HCT116 (cell line): Measurements from ENCODE around the gene SVEP1. TPM values are rescaled to one million over a fixed set of nuclear protein-coding genes. Genes with fewer than 3 reads are reported as not detected.

Experiments
- ATAC-seq: fragments of 200-7000 bp; cut with Tn5 transposase; 2 replicates; pipeline ENCODE4 v1.9.1; 2020; ENCODE audit warnings: mild to moderate bottlenecking, moderate library complexity
- BruUV-seq: library from RNA; stranded (reverse); fragments of 400-500 nt; replicated peaks from 2 replicates; lab custom pipeline; 2021; lab: Mats Ljungman, UMichigan
- CTCF ChIA-PET: fragments of 300-600 bp; sonication (Branson Sonifier 250); formaldehyde crosslinking; loops from one replicate; lab custom pipeline; 2021; ENCODE audit warnings: antibody characterized with exemption; lab: Charles Lee
- POLR2A ChIA-PET: fragments of 300-600, 350-600 bp; sonication (Branson Sonifier 250); formaldehyde crosslinking; loops from one replicate; lab custom pipeline; 2021; ENCODE audit warnings: antibody characterized with exemption; lab: Charles Lee
- RAD21 ChIA-PET, 2 experiments: fragments of 300-600 bp; sonication (Branson Sonifier 250); formaldehyde crosslinking; loops; one replicate each; lab custom pipeline; 2023; ENCODE audit warnings: low total read pairs in 2 of 2; ENCODE audit not compliant: uncharacterized antibody in 2 of 2, unreplicated experiment in 2 of 2, low non-redundant PET in 1 of 2; lab: Charles Lee
- DNase-seq: peaks from one replicate; pipeline ENCODE4 v3.0.0-alpha.2; 2010; ENCODE audit warnings: low read depth, low spot score
- H2AFZ ChIP-seq: fragments of 200-600 bp; shearing (Covaris generic), sonication (generic); 2 replicates; pipeline ENCODE4 v1.6.1; 2017; ENCODE audit warnings: low read depth, mixed run types, mixed read lengths, antibody characterized with exemption, low read length; ENCODE audit not compliant: poor library complexity, severe bottlenecking
- H3K27ac ChIP-seq: 2 replicates; pipeline ENCODE4 v1.5.1; 2012; ENCODE audit warnings: low read depth, low read length
- H3K27me3 ChIP-seq: fragments of 200-600 bp; sonication (generic); 2 replicates; pipeline ENCODE4 v1.6.1; 2016; ENCODE audit warnings: mixed run types, low read length, mixed read lengths; ENCODE audit not compliant: insufficient read depth
- H3K36me3 ChIP-seq, 2 experiments: fragments of 200-500 bp in 1 of 2; fragments of 200-600 bp in 1 of 2; sonication (Bioruptor generic) in 1 of 2; sonication (generic) in 1 of 2; 2 replicates each; pipeline versions ENCODE4 v1.5.1 to v1.6.1; 2014 to 2016; ENCODE audit warnings: low read length in 2 of 2, inconsistent platforms in 1 of 2, mixed read lengths in 1 of 2, mixed run types in 1 of 2; ENCODE audit not compliant: insufficient read depth in 2 of 2, control insufficient read depth in 1 of 2
- H3K4me1 ChIP-seq, 2 experiments: fragments of 200-600 bp in 1 of 2; sonication (generic) in 1 of 2; 2 replicates each; pipeline versions ENCODE4 v1.5.1 to v1.6.1; 2012 to 2017; ENCODE audit warnings: low read length in 2 of 2, inconsistent platforms in 1 of 2, mild to moderate bottlenecking in 1 of 2, mixed read lengths in 1 of 2, mixed run types in 1 of 2, moderate library complexity in 1 of 2; ENCODE audit not compliant: insufficient read depth in 2 of 2, control insufficient read depth in 1 of 2
- H3K4me2 ChIP-seq: fragments of 200-600 bp; sonication (generic); 2 replicates; pipeline ENCODE4 v1.6.1; 2017; ENCODE audit warnings: mixed run types, low read length, mixed read lengths
- H3K4me3 ChIP-seq, 2 experiments: fragments of 200-600 bp in 1 of 2; sonication (generic) in 1 of 2; replicated peaks in 1 of 2; 2 replicates each; pipeline ENCODE4 v1.5.1; 2011 to 2016; ENCODE audit warnings: low read length in 2 of 2, control low read depth in 1 of 2, low read depth in 1 of 2, mild to moderate bottlenecking in 1 of 2, mixed read lengths in 1 of 2, mixed run types in 1 of 2
- H3K79me2 ChIP-seq: fragments of 200-600 bp; sonication (generic); 2 replicates; pipeline ENCODE4 v1.6.1; 2017; ENCODE audit warnings: mild to moderate bottlenecking, mixed run types, low read length, moderate library complexity, mixed read lengths; ENCODE audit not compliant: insufficient read depth
- H3K9ac ChIP-seq: fragments of 200-600 bp; sonication (generic); 2 replicates; pipeline ENCODE4 v1.6.1; 2016; ENCODE audit warnings: low read length, mixed read lengths
- H3K9me2 ChIP-seq: fragments of 200-600 bp; sonication (generic), shearing (Covaris generic); 2 replicates; pipeline ENCODE4 v1.6.1; 2017; ENCODE audit warnings: mixed run types, mild to moderate bottlenecking, moderate library complexity; ENCODE audit not compliant: insufficient read depth
- H3K9me3 ChIP-seq, 2 experiments: fragments of 200-500 bp in 1 of 2; fragments of 200-600 bp in 1 of 2; sonication (Bioruptor generic) in 1 of 2; sonication (generic) in 1 of 2; 2 replicates each; pipeline ENCODE4 v1.6.1; 2014 to 2017; ENCODE audit warnings: low read length in 2 of 2, mixed read lengths in 2 of 2, inconsistent platforms in 1 of 2, low read depth in 1 of 2, mild to moderate bottlenecking in 1 of 2, mixed run types in 1 of 2, moderate library complexity in 1 of 2; ENCODE audit not compliant: control insufficient read depth in 1 of 2, insufficient read depth in 1 of 2
- H4K20me1 ChIP-seq: fragments of 200-600 bp; sonication (generic), shearing (Covaris generic); 2 replicates; pipeline ENCODE4 v1.6.1; 2017; ENCODE audit warnings: mixed run types, mild to moderate bottlenecking, moderate library complexity; ENCODE audit not compliant: insufficient read depth
- CBX3 ChIP-seq: IDR thresholded peaks from 2 replicates; pipeline ENCODE4 v1.6.1; 2012; ENCODE audit warnings: low read depth
- ELF1 ChIP-seq: IDR thresholded peaks from 2 replicates; pipeline ENCODE4 v1.6.1; 2012; ENCODE audit warnings: low read depth, borderline replicate concordance
- EZH2 ChIP-seq: fragments of 200-600 bp; sonication (generic); IDR thresholded peaks from 2 replicates; pipeline ENCODE4 v1.6.1; 2017; ENCODE audit warnings: antibody characterized with exemption, mixed run types
- FOSL1 ChIP-seq: IDR thresholded peaks from 2 replicates; pipeline ENCODE4 v1.6.1; 2012; ENCODE audit warnings: low read depth
- JUND ChIP-seq: IDR thresholded peaks from 2 replicates; pipeline ENCODE4 v1.6.1; 2012
- POLR2A ChIP-seq: IDR thresholded peaks from 2 replicates; pipeline ENCODE4 v1.7.0; 2011; ENCODE audit warnings: borderline replicate concordance; ENCODE audit not compliant: insufficient read depth, insufficient read length; ENCODE audit errors: extremely low read depth
- POLR2AphosphoS5 ChIP-seq: IDR thresholded peaks from 2 replicates; pipeline ENCODE4 v1.6.1; 2011; ENCODE audit warnings: mild to moderate bottlenecking, low read depth, low read length, moderate library complexity
- TCF7L2 ChIP-seq: IDR thresholded peaks from 2 replicates; pipeline ENCODE4 v1.7.0; 2011; ENCODE audit warnings: borderline replicate concordance, inconsistent platforms; ENCODE audit not compliant: insufficient read depth, insufficient read length; ENCODE audit errors: extremely low read depth
- ZNF274 ChIP-seq: fragments of 200-500 bp; sonication (Bioruptor generic); IDR thresholded peaks from 2 replicates; pipeline ENCODE4 v1.6.1; 2014; ENCODE audit warnings: mild to moderate bottlenecking, low read depth, low read length, inconsistent platforms
- intact Hi-C: fragments of 100-400 bp; cut with micrococcal nuclease; formaldehyde crosslinking; loops from 2 replicates; pipeline ENCODE4 v1.10.0; 2022
- total RNA-seq: library from RNA; stranded (reverse); gene quantifications from one replicate; pipeline ENCODE4 v1.2.1, GENCODE V29; 2021; ENCODE audit not compliant: unreplicated experiment

Gene SVEP1
- total RNA-seq, 1 experiment from 2014 or later: 0.15 TPM

DNA sequence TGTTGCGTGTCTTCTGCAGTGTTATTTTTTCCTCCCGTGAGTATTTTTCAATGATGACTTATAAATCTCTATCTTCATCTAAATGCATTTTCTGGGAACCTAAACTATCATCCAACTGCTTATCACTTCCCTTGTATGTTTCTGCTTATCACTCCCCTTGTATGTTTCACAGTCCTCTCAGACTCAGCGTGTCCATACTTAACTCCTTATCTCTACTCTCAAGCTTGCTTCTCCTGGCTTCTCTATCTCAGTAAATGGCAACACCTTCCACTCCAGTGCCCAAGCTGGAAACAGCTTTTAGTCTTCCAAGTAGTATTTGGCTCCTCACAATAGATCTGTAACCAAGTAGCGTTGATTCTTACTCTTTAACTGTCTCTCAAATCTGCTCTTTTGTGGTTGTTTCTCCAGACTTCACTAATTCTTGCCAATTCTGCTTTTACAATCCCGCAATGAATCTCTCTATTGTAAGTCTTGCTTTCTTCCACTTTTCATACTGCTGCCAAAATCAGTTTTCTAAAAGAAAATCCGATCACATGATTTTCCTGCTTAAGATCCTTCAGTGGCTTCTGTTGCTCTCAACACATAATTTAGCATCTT is 208.0 kb downstream of the SVEP1 start:
- no peak overlapping the region for H3K4me3 ChIP-seq
- H2AFZ ChIP-seq: no peak overlapping the region
- ChIA-PET RAD21 (no interaction called here), CTCF (interaction anchor here (1.5 kb wide), 1 partner anchor 31 kb away, joined by 3 read pairs; no protein-coding TSS in a partner anchor), POLR2A (no interaction called here)
- H3K27me3 ChIP-seq: peaks cover 7% of the 10 kb centered on the region; the same call in 1 of the 2 replicates
- no peaks in the 10 kb centered on the region for H4K20me1 ChIP-seq
- TF ChIP-seq ELF1 (no peak), POLR2A (no peak), CBX3 (no peak), ZNF274 (no peak), EZH2 (no peak), POLR2AphosphoS5 (no peak)
- H3K4me2 ChIP-seq: no peak overlapping the region
- no peak overlapping the region for H3K27ac ChIP-seq
- intact Hi-C loops: no loop called here
- H3K36me3 ChIP-seq: no peaks in the 10 kb centered on the region
- no peaks in the 10 kb centered on the region for H3K9me2 ChIP-seq
- H3K9ac ChIP-seq: no peak overlapping the region
- DNase-seq: no peak
- no peaks in the 10 kb centered on the region for H3K9me3 ChIP-seq
- ATAC-seq: no peak
- H3K4me1 ChIP-seq: no peaks in the 10 kb centered on the region
- BruUV-seq: no TSS peak
- no peaks in the 10 kb centered on the region for H3K79me2 ChIP-seq

- H3K9me2 ChIP-seq: no peaks in the 10 kb centered on the region
- H4K20me1 ChIP-seq: no peaks in the 10 kb centered on the region
- POLR2A ChIA-PET: no interaction called here
- H3K36me3 ChIP-seq: no peaks in the 10 kb centered on the region
- BruUV-seq: no TSS peak
- CTCF ChIA-PET: interaction anchor here (1.5 kb wide), 1 partner anchor 30 kb away, joined by 3 read pairs; no protein-coding TSS in a partner anchor
- intact Hi-C loops: no loop called here
- H3K79me2 ChIP-seq: no peaks in the 10 kb centered on the region
- DNase-seq (no peak), ATAC-seq (no peak)
- no peaks in the 10 kb centered on the region for H3K9me3 ChIP-seq
- H3K27ac ChIP-seq: no peak overlapping the region
- RAD21 ChIA-PET: no interaction called here
- no peaks in the 10 kb centered on the region for H3K4me1 ChIP-seq
- no peak overlapping the region for H2AFZ ChIP-seq
- TF ChIP-seq TCF7L2 (no peak), JUND (peak; percentile 27; the same call in 1 of the 2 replicates), FOSL1 (peak; percentile 31; the same call in 1 of the 2 replicates)
- TF ChIP-seq, all 23 proteins: peak for 2
- no peak overlapping the region for H3K9ac ChIP-seq
- H3K4me2 ChIP-seq: no peak overlapping the region
- peaks cover 7% of the 10 kb centered on the region; the same call in 1 of the 2 replicates for H3K27me3 ChIP-seq
- H3K4me3 ChIP-seq: no peak overlapping the region
Measured at GRCh38 chr9:110370315-110370714, 209.2 kb downstream of the SVEP1 start.
